ENCODE data around the gene YEATS4. TPM values are rescaled to one million over a fixed set of nuclear protein-coding genes. Genes with fewer than 3 reads are reported as not detected.

The YEATS4 gene
- total RNA-seq, 1 donor from 2014 or later, result 11.4 TPM

DNA sequence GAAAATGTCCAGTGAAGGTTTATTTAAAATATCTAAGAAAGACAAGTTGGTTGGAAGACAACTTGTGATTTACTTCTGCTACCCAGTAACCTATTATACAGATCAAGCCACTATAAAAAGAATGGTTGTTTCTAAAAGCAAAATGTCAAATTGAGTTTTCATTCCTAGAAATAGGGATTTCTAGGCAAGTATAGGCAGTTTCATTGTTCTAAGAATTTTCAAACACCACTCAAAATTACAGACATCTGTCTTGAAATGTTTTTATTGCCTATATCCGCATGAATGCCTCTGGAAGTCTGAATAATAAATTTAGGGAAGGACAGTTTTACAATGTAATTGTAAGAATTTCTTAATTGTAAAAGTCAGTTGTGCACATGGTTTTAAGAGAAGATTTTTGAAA, 8.6 kb downstream of the YEATS4 start:
- intact Hi-C loops (cut with DNase I), result no loop called here
- ATAC-seq (no peak), DNase-seq (ENCODE audit: missing footprints) (no peak)

DNA sequence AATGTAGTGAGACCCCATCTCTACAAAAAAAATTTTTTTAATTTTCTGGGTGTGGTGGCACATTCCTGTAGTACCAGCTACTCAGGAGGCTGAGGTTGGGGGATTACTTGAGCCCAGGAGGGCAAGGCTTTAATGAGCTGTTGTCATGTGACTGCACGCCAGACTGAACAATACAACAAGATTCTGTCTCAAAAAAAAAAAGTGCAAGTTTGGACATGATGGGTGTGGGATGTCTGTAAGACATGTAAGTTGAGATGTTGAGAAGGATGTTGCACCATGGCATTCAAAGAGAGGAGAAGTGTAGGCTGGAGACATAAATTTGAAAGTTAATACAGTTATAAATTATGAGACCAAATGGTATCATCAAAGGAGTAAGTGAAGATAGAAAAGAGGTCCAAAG, 23.5 kb downstream of the YEATS4 start:
- DNase-seq (ENCODE audit: missing footprints) (no peak), ATAC-seq (no peak)
- intact Hi-C loops (cut with DNase I), result loop anchor here (10.0 kb wide), 1 partner anchor 192 kb away; no protein-coding TSS in a partner anchor

GRCh38 chr12:69385038-69385437, 25.5 kb downstream of the YEATS4 start:
- no peak for DNase-seq (ENCODE audit: missing footprints)
- no peak for ATAC-seq
- intact Hi-C loops (cut with DNase I), result loop anchor here (10.0 kb wide), 1 partner anchor 190 kb away; no protein-coding TSS in a partner anchor

GRCh38 chr12:69386921-69387320, 27.4 kb downstream of the YEATS4 start:
- DNase-seq (ENCODE audit: missing footprints) (no peak), ATAC-seq (no peak)
- intact Hi-C loops (cut with DNase I), result loop anchor here (10.0 kb wide), 1 partner anchor 188 kb away; no protein-coding TSS in a partner anchor

DNA sequence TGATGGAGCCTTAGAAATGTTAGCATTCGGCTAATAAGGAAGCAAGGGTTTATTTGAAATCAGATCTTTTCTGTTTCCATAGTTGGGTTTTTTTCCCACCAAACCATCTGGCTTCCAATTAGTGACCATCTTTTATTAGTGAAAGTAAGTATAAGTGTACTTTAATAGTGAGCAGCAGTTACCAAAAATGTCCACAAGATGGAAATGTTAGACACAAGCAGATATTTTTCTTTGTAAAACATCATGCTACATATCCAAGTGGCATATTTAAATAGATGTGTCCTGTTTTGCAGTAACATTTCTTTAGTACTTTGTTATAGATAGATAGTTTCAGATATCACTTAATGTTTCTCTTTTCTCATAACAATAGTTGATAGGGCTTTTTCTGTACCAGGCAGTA, 28.8 kb downstream of the YEATS4 start:
- ATAC-seq, result no peak
- intact Hi-C loops (cut with DNase I), result loop anchor here (10.0 kb wide), 1 partner anchor 186 kb away; no protein-coding TSS in a partner anchor
- no peak for DNase-seq (ENCODE audit: missing footprints)

GRCh38 chr12:69389831-69390230, 30.3 kb downstream of the YEATS4 start:
- ATAC-seq (no peak), DNase-seq (ENCODE audit: missing footprints) (no peak)
- intact Hi-C loops (cut with DNase I), result loop anchor here (10.0 kb wide), 1 partner anchor 185 kb away; no protein-coding TSS in a partner anchor

DNA sequence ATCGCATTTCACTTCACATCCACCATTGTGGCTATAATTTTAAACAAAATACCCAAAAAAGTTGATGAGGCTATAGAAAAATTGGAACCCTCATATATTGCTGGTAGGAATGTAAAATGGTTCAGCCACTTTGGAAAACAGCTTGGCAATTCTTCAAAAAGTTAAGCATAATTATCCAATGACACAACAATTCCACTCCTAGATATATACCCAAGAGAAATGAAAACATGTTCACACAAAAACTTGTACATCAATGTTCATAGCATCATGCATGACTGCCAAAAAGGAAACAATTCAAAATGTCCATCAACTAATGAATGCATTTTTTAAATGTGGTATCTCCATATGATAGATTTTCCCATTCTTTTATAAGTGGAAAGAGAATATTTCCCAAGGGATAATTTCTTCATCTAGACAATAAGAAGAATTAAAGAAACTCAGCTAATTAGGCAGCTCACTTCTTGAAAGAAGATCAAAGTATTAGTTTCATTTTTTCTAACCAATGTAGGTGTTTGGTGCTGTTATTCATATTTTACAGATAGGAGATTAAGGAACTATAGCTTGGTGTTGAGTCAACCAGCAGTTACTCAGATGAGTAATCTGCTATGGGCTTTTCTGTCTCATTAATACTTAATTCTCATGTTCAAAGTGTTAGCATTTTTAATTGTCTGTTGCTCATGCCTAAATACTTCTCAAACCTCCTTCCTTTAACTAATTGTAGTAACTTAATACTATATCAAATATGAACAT, 32.8 kb downstream of the YEATS4 start:
- intact Hi-C loops (cut with DNase I), result no loop called here
- no peak for ATAC-seq
- DNase-seq (ENCODE audit: missing footprints), result no peak

GRCh38 chr12:69396041-69396440, 36.5 kb downstream of the YEATS4 start:
- DNase-seq (ENCODE audit: missing footprints), result no peak
- intact Hi-C loops (cut with DNase I), result no loop called here
- ATAC-seq, result no peak

- intact Hi-C loops (cut with DNase I), result no loop called here
These were observed 37.4 kb downstream of the YEATS4 start for GRCh38 chr12:69396963-69397362.

GRCh38 chr12:69397978-69398377, 38.4 kb downstream of the YEATS4 start:
- no peak for ATAC-seq
- intact Hi-C loops (cut with DNase I), result no loop called here
- DNase-seq (ENCODE audit: missing footprints), result no peak

More at GRCh38 chr12:69396963-69397362, 37.4 kb downstream of the YEATS4 start:
- DNase-seq (ENCODE audit: missing footprints) (no peak), ATAC-seq (no peak)

GRCh38 chr12:69401940-69402339, 42.4 kb downstream of the YEATS4 start:
- peak; percentile 68 for ATAC-seq
- intact Hi-C loops (cut with DNase I), result no loop called here
- no peak for DNase-seq (ENCODE audit: missing footprints)

- no peak for ATAC-seq
- no peak for DNase-seq (ENCODE audit: missing footprints)
- intact Hi-C loops (cut with DNase I), result no loop called here
These were observed 45.5 kb downstream of the YEATS4 start for GRCh38 chr12:69404851-69405565.

- no peak for ATAC-seq
- intact Hi-C loops (cut with DNase I), result no loop called here
- DNase-seq (ENCODE audit: missing footprints), result no peak
These were observed 46.0 kb downstream of the YEATS4 start for GRCh38 chr12:69405566-69405865.

GRCh38 chr12:69406217-69406616, 46.7 kb downstream of the YEATS4 start:
- DNase-seq (ENCODE audit: missing footprints) (no peak), ATAC-seq (no peak)
- intact Hi-C loops (cut with DNase I), result no loop called here

DNA sequence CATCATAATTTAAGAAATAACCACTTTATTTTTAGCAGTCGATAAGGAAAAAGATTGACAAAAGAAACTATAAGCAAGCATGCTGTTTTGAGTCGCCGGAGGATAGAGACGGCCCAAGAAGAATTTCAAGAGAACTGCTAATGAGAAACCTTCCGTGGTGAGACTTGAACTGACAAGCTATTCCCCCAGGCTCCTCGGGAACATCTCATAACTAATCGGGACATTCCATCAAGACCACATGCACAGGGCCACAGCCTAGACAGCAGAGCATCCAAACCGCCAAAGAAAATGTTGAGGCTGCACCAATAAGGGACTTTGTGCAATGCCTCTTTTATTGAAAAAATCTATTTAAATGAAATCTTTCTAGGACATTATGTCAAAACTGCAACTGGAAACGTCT, 51.0 kb downstream of the YEATS4 start:
- ATAC-seq (no peak), DNase-seq (ENCODE audit: missing footprints) (no peak)
- intact Hi-C loops (cut with DNase I), result no loop called here

DNA sequence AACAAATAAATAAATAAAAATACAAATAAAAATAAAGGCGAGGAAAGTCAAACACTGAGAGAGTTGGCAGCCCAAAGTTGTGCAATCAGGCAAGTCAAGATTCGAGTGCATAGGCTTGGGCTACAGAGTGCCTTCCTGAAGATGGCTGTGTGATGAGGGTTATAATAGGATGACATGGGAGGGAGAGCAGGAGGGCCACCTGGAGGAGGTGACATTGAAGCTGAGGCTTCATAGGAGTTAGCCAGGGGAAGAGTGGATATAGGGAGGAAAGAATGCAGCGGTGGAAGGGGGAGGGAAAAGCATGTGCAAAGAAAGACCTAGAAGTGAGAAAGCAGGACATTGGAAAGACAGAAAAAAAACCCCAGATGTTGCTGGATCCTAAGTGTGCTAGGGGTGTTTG, 53.1 kb downstream of the YEATS4 start:
- ATAC-seq (no peak), DNase-seq (ENCODE audit: missing footprints) (no peak)
- intact Hi-C loops (cut with DNase I), result no loop called here

DNA sequence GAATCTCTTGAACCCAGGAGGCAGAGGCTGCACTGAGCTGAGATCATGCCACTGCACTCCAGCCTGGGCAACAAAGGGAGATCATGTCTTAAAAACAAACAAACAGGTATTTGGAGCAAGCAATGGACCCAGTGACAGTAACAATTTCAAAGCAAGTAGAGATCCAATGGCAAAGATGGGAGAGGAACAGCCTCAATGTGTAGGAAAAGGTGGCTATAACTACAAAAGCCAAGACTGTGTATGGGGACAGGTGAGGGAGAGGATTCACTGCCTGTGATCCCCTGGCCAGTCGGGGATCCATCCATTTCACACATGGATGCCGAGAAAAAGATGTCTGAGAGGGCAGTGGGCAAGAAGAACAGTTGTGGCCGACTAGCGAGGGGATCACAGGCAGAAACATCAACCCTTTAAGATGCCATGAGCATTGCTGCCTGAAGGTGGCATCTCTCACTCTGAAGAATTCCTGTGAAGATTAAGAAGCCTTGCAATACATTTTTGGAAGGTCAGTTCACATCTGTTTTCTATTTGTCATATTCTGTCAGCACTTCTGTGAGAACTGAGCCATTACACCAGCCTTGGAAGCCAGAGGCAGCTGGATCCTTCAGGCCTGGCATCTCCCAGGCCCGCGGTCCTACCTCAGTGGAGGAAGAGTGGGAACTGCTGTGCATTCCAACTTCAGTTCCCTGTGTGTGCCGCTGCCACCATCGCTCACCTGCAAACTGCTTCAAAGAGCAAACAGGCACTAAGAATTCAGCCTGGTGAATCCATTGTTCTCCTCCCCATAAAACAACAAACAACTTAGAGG, 56.1 kb downstream of the YEATS4 start:
- peak; percentile 95 for ATAC-seq
- DNase-seq (ENCODE audit: missing footprints), result no peak

GRCh38 chr12:69417231-69417630, 57.7 kb downstream of the YEATS4 start:
- DNase-seq (ENCODE audit: missing footprints) (no peak), ATAC-seq (no peak)
- intact Hi-C loops (cut with DNase I), result no loop called here

More for the DNA sequence above, 56.1 kb downstream of the YEATS4 start:
- intact Hi-C loops (cut with DNase I), result loop anchor here (1.0 kb wide), 1 partner anchor 155 kb away; no protein-coding TSS in a partner anchor

GRCh38 chr12:69417741-69418167, 58.2 kb downstream of the YEATS4 start:
- no peak for DNase-seq (ENCODE audit: missing footprints)
- intact Hi-C loops (cut with DNase I), result no loop called here
- ATAC-seq, result no peak

All from Right ventricle myocardium inferior (tissue), 1 donor.